Thoracic aorta (tissue), 2 donors: ENCODE results near the gene STARD7. TPM values are rescaled to one million over a fixed set of nuclear protein-coding genes. Genes with fewer than 3 reads are reported as not detected.
"Not testable (repeated sequence)": the region's sequence is repeated elsewhere in the genome, so short reads cannot be mapped to it uniquely, and the experiment has no call there.

Experiments used
- ATAC-seq: fragments of 150-250 bp; one replicate; pipeline ENCODE4 v1.8.0; 2017; ENCODE audit warnings: low read depth; ENCODE audit not compliant: insufficient number of reproducible peaks, low FRiP score
- DNase-seq: peaks from one replicate; pipeline ENCODE4 v3.0.0-alpha.2; 2020; ENCODE audit warnings: low spot score
- H3K27ac ChIP-seq, 2 donors: fragments of 200-600 bp; sonication (generic); 1 replicate in 1 of 2; 2 replicates in 1 of 2; pipeline ENCODE4 v1.5.1; 2016; ENCODE audit warnings: mild to moderate bottlenecking in 2 of 2, moderate library complexity in 2 of 2
- H3K27me3 ChIP-seq: fragments of 200-600 bp; sonication (generic); replicated peaks from 2 replicates; pipeline ENCODE4 v1.6.0; 2016; ENCODE audit warnings: mild to moderate bottlenecking; ENCODE audit not compliant: insufficient read depth
- H3K36me3 ChIP-seq: fragments of 200-600 bp; sonication (generic); one replicate; pipeline ENCODE4 v1.5.1; 2016
- H3K4me1 ChIP-seq, 2 donors: fragments of 200-600 bp; sonication (generic); 1 replicate in 1 of 2; 2 replicates in 1 of 2; pipeline versions ENCODE4 v1.5.1 to v1.6.0; 2016; ENCODE audit warnings: low read depth in 2 of 2, mild to moderate bottlenecking in 1 of 2; ENCODE audit not compliant: control insufficient read depth in 1 of 2
- H3K4me3 ChIP-seq: fragments of 200-600 bp; sonication (generic); 2 replicates; pipeline ENCODE4 v1.5.1; 2016; ENCODE audit warnings: mild to moderate bottlenecking
- H3K9me3 ChIP-seq: fragments of 200-600 bp; sonication (generic); 2 replicates; pipeline ENCODE4 v1.5.1; 2016
- CTCF ChIP-seq: fragments of 200-600 bp; sonication (generic); IDR thresholded peaks from one replicate; pipeline ENCODE4 v1.5.1; 2019; ENCODE audit warnings: antibody characterized with exemption
- total RNA-seq, 2 donors: library from RNA; depleted of rRNA; stranded (reverse); fragments of >200 nt; gene quantifications; one replicate each; pipeline versions ENCODE4 v1.1.0 to v1.2.3, GENCODE V29; 2016

Gene STARD7
- total RNA-seq, 2 donors from 2014 or later = 68.1 to 135 TPM

DNA sequence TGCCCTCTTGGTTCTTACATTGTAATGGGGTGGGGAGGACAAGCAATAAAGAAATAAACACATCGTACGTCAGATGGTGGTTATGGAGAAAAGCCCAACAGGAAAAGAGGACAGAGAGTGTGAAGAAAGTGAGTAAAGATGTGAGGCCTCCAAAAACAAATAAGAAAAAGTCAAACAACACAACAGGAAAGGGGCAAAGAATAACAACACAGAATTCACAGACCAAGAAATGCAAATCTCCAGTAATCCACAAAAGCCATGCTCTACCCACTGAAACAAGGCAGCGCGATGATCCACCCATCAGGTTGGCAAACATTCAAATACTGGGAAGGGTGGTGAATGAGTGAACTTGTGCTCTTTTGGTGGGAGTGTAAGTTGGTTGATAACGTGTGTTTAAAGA lies 46.7 kb downstream of the STARD7 start:
- Histone ChIP-seq H3K36me3 (no peaks in the 10 kb centered on the region), H3K4me3 (no peak overlapping the region), H3K27ac (no peak overlapping the region), H3K9me3 (no peaks in the 10 kb centered on the region), H3K4me1 (no peaks in the 10 kb centered on the region), H3K27me3 (no peaks in the 10 kb centered on the region)
- DNase-seq (no peak), ATAC-seq (no peak)
- no peak for TF ChIP-seq CTCF

- H3K4me3 ChIP-seq, H3K9me3 ChIP-seq, H3K27me3 ChIP-seq, H3K4me1 ChIP-seq, H3K36me3 ChIP-seq, DNase-seq, H3K27ac ChIP-seq, ATAC-seq: not testable (repeated sequence)
Measured at GRCh38 chr2:96160366-96160765, 48.3 kb downstream of the STARD7 start.

DNA sequence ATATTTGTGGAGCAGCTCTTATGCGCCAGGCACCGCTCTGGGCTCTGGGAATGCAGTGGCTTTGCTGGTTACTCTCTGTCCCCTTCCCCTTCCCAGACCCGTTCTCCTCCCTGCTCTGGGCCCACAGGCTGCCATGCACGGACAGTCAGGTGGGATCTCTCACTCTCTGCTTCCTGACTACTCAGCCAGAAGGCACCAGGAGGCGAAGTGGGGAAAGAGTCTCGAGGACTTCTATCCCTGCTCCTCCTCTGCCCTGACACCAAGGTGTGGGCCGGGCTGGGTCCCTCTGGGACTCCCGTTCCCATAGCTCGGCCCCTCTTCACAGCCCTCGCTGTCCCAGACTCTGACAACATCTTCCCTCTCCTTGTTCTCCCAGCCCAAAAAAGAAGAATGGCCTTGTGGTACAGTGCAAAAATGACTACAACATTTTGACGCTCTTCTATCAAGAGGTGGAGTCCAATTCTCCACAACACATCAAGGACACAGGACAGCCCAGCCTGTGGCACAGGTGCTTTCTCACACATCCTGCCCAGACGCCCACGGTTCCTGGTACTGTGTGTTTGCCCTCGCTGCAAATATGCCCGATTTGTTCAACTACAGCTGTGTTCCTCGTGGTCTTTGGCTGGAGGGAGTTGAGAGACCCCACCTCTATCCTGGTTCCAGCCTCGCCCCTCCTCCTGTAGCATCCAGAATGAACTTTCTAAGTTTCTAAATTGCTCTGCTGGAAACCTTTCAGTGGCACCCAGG lies 49.4 kb downstream of the STARD7 start:
- ATAC-seq = no peak
- Histone ChIP-seq H3K27ac (no peak overlapping the region), H3K27me3 (no peaks in the 10 kb centered on the region), H3K4me3 (no peak overlapping the region), H3K9me3 (no peaks in the 10 kb centered on the region), H3K4me1 (no peaks in the 10 kb centered on the region), H3K36me3 (no peaks in the 10 kb centered on the region)
- no peak for TF ChIP-seq CTCF
- DNase-seq = no peak

GRCh38 chr2:96158554-96158940 lies 50.1 kb downstream of the STARD7 start:
- H3K4me3 ChIP-seq = no peak overlapping the region
- no peak overlapping the region for H3K27ac ChIP-seq
- no peaks in the 10 kb centered on the region for H3K4me1 ChIP-seq
- DNase-seq (no peak), ATAC-seq (no peak)
- no peak for TF ChIP-seq CTCF
- no peaks in the 10 kb centered on the region for H3K9me3 ChIP-seq
- no peaks in the 10 kb centered on the region for H3K27me3 ChIP-seq
- no peaks in the 10 kb centered on the region for H3K36me3 ChIP-seq

- Histone ChIP-seq H3K27me3 (no peaks in the 10 kb centered on the region), H3K27ac (no peak overlapping the region), H3K36me3 (no peaks in the 10 kb centered on the region), H3K4me1 (no peaks in the 10 kb centered on the region), H3K4me3 (no peak overlapping the region), H3K9me3 (no peaks in the 10 kb centered on the region)
- DNase-seq (no peak), ATAC-seq (no peak)
- no peak for TF ChIP-seq CTCF
Measured at GRCh38 chr2:96157649-96158553, 50.7 kb downstream of the STARD7 start.
